Fibroblast of skin of right biceps (primary cell): ENCODE data around the gene OXLD1.

Experiments
- DNase-seq: peaks from one replicate; pipeline ENCODE4 v3.0.0-alpha.2; 2013

Gene OXLD1

GRCh38 chr17:81666342-81667191 is at the start of gene OXLD1, which contains the start of gene CCDC137:
Gene OXLD1 (minus strand): TSS chr17:81666605. CDS start chr17:81666577, 28 bp downstream.
Gene CCDC137 (plus strand): TSS chr17:81666737. CDS start chr17:81666767, 30 bp downstream.
- DNase-seq = peak; percentile 97

DNA sequence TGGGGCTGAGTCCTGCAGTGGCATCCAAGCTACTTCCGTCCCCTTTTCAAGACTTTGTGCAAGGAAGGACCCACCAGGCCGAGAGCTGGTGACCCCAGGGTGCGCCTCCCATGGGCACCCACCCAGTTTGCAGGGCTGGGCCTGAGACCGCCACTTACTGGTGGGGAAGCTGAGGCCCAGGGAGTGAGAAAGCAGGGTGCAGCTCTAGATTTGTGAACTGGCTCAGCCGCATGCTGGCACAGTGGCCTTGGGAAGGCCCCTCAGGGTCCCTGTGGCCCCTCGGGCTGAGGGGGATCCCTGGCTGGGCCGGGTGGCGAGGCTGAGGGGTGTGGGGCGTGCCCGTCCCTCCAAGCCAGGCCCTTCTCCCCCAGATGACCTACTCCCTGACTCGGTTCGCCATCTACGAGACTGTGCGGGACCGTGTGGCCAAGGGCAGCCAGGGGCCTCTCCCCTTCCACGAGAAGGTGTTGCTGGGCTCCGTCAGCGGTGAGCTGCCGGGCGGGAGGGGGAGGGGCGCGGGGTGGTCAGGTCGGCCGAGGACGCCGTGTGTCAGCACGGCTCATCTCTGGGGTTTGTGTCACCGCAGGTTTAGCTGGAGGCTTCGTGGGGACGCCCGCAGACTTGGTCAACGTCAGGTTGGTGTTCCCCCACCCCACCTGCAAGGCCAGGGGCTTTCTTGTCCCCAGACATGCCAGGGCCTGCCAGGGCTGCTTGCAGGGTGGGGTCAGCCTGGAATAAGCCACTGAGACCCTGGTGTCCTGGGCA is 48.9 kb upstream of the OXLD1 start:
- no peak for DNase-seq

- no peak for DNase-seq
Measured at GRCh38 chr17:81714412-81715106, 48.2 kb upstream of the OXLD1 start.

GRCh38 chr17:81713556-81714411 is 47.4 kb upstream of the OXLD1 start:
- no peak for DNase-seq

GRCh38 chr17:81713004-81713555 is 46.7 kb upstream of the OXLD1 start:
- DNase-seq = no peak

GRCh38 chr17:81712468-81713003 is 46.1 kb upstream of the OXLD1 start:
- DNase-seq = no peak

- peak; percentile 74 for DNase-seq
Measured at GRCh38 chr17:81711814-81712467, 45.5 kb upstream of the OXLD1 start, which contains the start of gene SLC25A10. Gene SLC25A10 (plus strand): TSS chr17:81712284. CDS start chr17:81712427, 143 bp downstream.

GRCh38 chr17:81710514-81711308 is 44.3 kb upstream of the OXLD1 start:
- no peak for DNase-seq

DNA sequence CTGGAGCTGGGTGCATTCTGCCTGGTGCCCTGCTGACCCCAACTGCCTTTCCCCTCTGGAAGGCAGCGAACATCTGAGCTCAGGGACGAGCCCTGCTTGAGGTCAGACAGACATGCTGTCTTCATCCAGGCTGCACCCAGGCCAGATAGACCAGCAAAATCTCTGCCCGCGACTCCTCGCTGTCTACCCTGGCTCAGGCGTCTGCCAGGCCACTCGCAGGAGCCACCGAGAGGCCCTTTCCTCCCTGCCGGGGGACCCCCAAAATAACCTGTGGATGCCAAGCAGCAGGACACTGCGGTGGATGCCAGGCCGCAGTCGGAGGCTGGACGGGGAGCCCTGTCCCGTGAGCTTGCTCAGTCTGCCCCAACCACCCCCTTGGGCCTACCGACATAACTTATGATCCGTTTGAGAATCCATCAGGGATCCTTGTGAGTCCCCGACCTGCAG is 42.4 kb upstream of the OXLD1 start:
- no peak for DNase-seq

DNA sequence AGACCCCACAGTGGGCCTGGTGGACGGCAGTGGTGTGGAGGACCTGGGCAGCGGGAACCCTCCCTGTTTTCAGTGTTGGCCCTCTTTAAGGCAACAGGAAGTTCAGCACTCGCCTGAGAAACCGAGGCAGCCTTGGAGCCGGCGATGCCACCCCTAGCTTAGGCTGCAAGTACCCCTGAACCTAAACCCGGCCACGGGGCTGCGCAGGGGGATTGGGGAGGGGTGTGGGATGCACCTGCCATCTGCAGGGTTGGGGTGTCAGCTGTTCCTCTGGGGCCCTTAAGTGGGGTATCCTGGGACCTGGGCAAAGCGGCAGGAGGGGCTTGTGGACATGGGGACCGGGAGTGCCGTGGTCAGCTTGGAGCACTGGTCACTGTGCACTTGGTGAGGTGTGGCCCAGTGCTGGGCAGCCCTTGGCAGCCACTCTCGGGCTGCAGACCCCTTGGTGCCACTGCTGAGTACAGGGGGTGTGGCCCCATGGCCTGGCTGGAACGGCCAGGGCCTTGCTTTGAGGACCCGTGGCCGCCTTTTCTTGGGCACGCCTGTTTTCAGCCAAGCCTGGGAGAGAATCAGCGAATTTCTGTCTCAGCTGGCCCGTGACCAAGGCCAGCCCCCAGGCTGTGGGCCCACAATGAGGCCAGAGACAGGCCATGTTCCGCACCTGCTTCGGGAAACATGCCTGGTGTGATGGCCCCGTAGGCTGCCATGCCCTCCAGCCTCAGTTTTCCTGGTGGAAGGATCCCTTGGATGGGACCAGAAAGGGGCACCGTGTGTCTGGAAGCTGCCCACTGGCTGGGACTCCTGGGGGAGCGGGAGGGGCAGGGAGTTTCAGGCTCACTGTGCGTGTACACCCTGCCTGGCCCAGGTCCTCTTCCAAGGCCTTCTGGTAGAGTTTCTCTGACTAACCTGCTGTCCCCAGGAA is 41.6 kb upstream of the OXLD1 start:
- no peak for DNase-seq

GRCh38 chr17:81706757-81707624 is 40.6 kb upstream of the OXLD1 start:
- no peak for DNase-seq

DNA sequence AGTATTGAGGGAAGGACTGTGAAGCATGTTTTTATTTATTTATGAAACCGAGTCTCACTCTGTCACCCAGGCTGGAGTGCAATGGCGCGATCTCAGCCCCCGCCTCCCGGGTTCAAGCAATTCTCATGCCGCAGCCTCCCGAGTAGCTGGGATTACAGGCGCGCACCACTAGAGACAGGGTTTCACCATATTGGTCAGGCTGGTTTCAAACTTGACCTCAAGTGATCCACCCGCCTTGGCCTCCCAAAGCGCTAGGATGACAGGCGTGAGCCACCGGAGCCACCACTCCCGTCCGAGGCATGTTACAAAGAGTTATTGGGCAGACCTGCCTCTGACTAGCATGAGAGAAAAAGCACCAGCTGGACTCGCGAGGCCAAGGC is 39.8 kb upstream of the OXLD1 start:
- DNase-seq = no peak

- DNase-seq = no peak
Measured at GRCh38 chr17:81705518-81706231, 39.3 kb upstream of the OXLD1 start.

- DNase-seq = no peak
Measured at GRCh38 chr17:81703747-81704654, 37.6 kb upstream of the OXLD1 start.

- peak; percentile 91 for DNase-seq
Measured at GRCh38 chr17:81702934-81703746, 36.7 kb upstream of the OXLD1 start, which contains the start of gene MRPL12. Gene MRPL12 (plus strand): TSS chr17:81703367. CDS start chr17:81703502, 135 bp downstream.
